H1 (cell line): ENCODE results near the gene SMYD3. TPM values are rescaled to one million over a fixed set of nuclear protein-coding genes. Genes with fewer than 3 reads are reported as not detected.

Experiments used
- CTCF ChIA-PET: fragments of 300-600 bp; sonication (Branson Sonifier 250); formaldehyde crosslinking; loops from one replicate; lab custom pipeline; 2021; ENCODE audit not compliant: partially characterized antibody; lab: Charles Lee
- POLR2A ChIA-PET: fragments of 300-600 bp; sonication (Branson Sonifier 250); formaldehyde crosslinking; loops from one replicate; lab custom pipeline; 2021; ENCODE audit warnings: inconsistent platforms; ENCODE audit not compliant: partially characterized antibody; lab: Charles Lee
- DNase-seq, 2 experiments: peaks; one replicate each; pipeline versions ENCODE4 v3.0.0 to v3.0.0-alpha.2; 2010 to 2022; ENCODE audit warnings: low spot score in 2 of 2, low read depth in 1 of 2, mixed read lengths in 1 of 2
- FAIRE-seq: peaks from 2 replicates; lab custom pipeline; 2011; peaks lifted over from hg19 to GRCh38; lab: Jason Lieb, UNC
- H2AFZ ChIP-seq: 2 replicates; pipeline ENCODE4 v1.8.1; 2012; ENCODE audit warnings: low read length, inconsistent platforms
- H2AK5ac ChIP-seq: 2 replicates; pipeline ENCODE4 v1.6.1; 2013; ENCODE audit warnings: low read depth, low read length
- H2BK120ac ChIP-seq: replicated peaks from 2 replicates; pipeline ENCODE3; 2013; ENCODE audit warnings: low read depth, low read length, inconsistent platforms
- H2BK12ac ChIP-seq: 2 replicates; pipeline ENCODE4 v1.6.1; 2013; ENCODE audit warnings: low read depth, low read length
- H2BK15ac ChIP-seq: 2 replicates; pipeline ENCODE4 v1.6.1; 2013; ENCODE audit warnings: low read length
- H2BK20ac ChIP-seq: 2 replicates; pipeline ENCODE4 v1.6.1; 2013; ENCODE audit warnings: low read length
- H2BK5ac ChIP-seq: 2 replicates; pipeline ENCODE4 v1.6.1; 2013; ENCODE audit warnings: low read depth, low read length
- H3K14ac ChIP-seq: 2 replicates; pipeline ENCODE4 v1.6.1; 2013; ENCODE audit warnings: inconsistent platforms; ENCODE audit not compliant: insufficient read length
- H3K18ac ChIP-seq: 2 replicates; pipeline ENCODE4 v1.6.1; 2013; ENCODE audit warnings: low read length; ENCODE audit errors: extremely low read depth
- H3K23ac ChIP-seq: 2 replicates; pipeline ENCODE4 v1.6.1; 2013; ENCODE audit warnings: inconsistent platforms; ENCODE audit not compliant: insufficient read length
- H3K23me2 ChIP-seq: 2 replicates; pipeline ENCODE4 v1.6.1; 2013; ENCODE audit warnings: low read depth, low read length
- H3K27ac ChIP-seq: 2 replicates; pipeline ENCODE4 v1.6.1; 2011; ENCODE audit warnings: low read depth, low read length, inconsistent platforms
- H3K27me3 ChIP-seq, 4 experiments: replicated peaks in 1 of 4; 1 replicate in 1 of 4; 2 replicates in 3 of 4; pipeline versions ENCODE4 v1.6.1 to v1.8.1; 2011 to 2013; ENCODE audit warnings: low read length in 3 of 4, mild to moderate bottlenecking in 3 of 4, inconsistent platforms in 2 of 4, mixed read lengths in 2 of 4, moderate library complexity in 1 of 4; ENCODE audit not compliant: control insufficient read depth in 3 of 4, insufficient read depth in 3 of 4; ENCODE audit errors: extremely low read depth in 1 of 4
- H3K36me3 ChIP-seq, 4 experiments: 2 replicates each; pipeline versions ENCODE4 v1.6.1 to v1.8.1; 2011 to 2013; ENCODE audit warnings: mild to moderate bottlenecking in 4 of 4, low read length in 3 of 4, moderate library complexity in 2 of 4, control low read depth in 1 of 4, inconsistent platforms in 1 of 4; ENCODE audit not compliant: insufficient read depth in 4 of 4, control insufficient read depth in 2 of 4
- H3K4ac ChIP-seq: replicated peaks from 2 replicates; pipeline ENCODE3; 2013; ENCODE audit warnings: low read length, low read depth, mixed read lengths, inconsistent platforms; ENCODE audit not compliant: insufficient read length
- H3K4me1 ChIP-seq, 4 experiments: replicated peaks in 1 of 4; 1 replicate in 1 of 4; 2 replicates in 3 of 4; pipeline versions ENCODE4 v1.6.1 to v1.8.1; 2011 to 2013; ENCODE audit warnings: low read length in 3 of 4, inconsistent platforms in 2 of 4, mixed read lengths in 1 of 4; ENCODE audit not compliant: insufficient read depth in 4 of 4, control insufficient read depth in 3 of 4
- H3K4me2 ChIP-seq, 2 experiments: 2 replicates each; pipeline versions ENCODE4 v1.6.1 to v1.8.1; 2011 to 2013; ENCODE audit warnings: low read depth in 2 of 2, low read length in 2 of 2, control low read depth in 1 of 2, inconsistent platforms in 1 of 2, mild to moderate bottlenecking in 1 of 2; ENCODE audit not compliant: insufficient read depth in 1 of 2
- H3K4me3 ChIP-seq, 4 experiments: fragments of 200-600, 300-600 bp in 1 of 4; sonication (generic), shearing (Covaris generic), sonication (Bioruptor Twin) in 1 of 4; 2 replicates each; pipeline versions ENCODE4 v1.5.1 to v1.8.1; 2011 to 2016; ENCODE audit warnings: low read length in 4 of 4, low read depth in 3 of 4, control low read depth in 2 of 4, inconsistent platforms in 2 of 4, mild to moderate bottlenecking in 2 of 4, mixed read lengths in 1 of 4, moderate library complexity in 1 of 4; ENCODE audit not compliant: insufficient read depth in 2 of 4; ENCODE audit errors: extremely low read depth in 1 of 4
- H3K56ac ChIP-seq: replicated peaks from 2 replicates; pipeline ENCODE3; 2013; ENCODE audit warnings: low read depth, mild to moderate bottlenecking, mixed read lengths, low read length, inconsistent platforms; ENCODE audit not compliant: insufficient read length
- H3K79me1 ChIP-seq: 2 replicates; pipeline ENCODE4 v1.6.1; 2013; ENCODE audit warnings: low read depth, low read length, control low read depth
- H3K79me2 ChIP-seq, 2 experiments: 2 replicates each; pipeline versions ENCODE4 v1.6.1 to v1.8.1; 2012 to 2013; ENCODE audit warnings: low read length in 2 of 2, mild to moderate bottlenecking in 2 of 2, inconsistent platforms in 1 of 2; ENCODE audit not compliant: insufficient read depth in 2 of 2, control insufficient read depth in 1 of 2
- H3K9ac ChIP-seq, 4 experiments: replicated peaks in 1 of 4; 1 replicate in 1 of 4; 2 replicates in 3 of 4; pipeline versions ENCODE4 v1.6.1 to v1.8.1; 2011 to 2013; ENCODE audit warnings: low read depth in 3 of 4, low read length in 3 of 4, control low read depth in 2 of 4, mild to moderate bottlenecking in 2 of 4, moderate library complexity in 2 of 4, inconsistent platforms in 1 of 4; ENCODE audit errors: extremely low read depth in 1 of 4
- H3K9me3 ChIP-seq, 2 experiments: 2 replicates each; pipeline versions ENCODE4 v1.6.1 to v1.8.1; 2012 to 2013; ENCODE audit warnings: mild to moderate bottlenecking in 2 of 2, moderate library complexity in 2 of 2, control low read depth in 1 of 2, inconsistent platforms in 1 of 2, low read depth in 1 of 2, low read length in 1 of 2, mixed read lengths in 1 of 2; ENCODE audit not compliant: insufficient read depth in 2 of 2
- H4K20me1 ChIP-seq, 2 experiments: replicated peaks in 1 of 2; 2 replicates each; pipeline versions ENCODE3 to v1.8.1; 2011 to 2013; ENCODE audit warnings: inconsistent platforms in 2 of 2, low read length in 2 of 2, mild to moderate bottlenecking in 1 of 2; ENCODE audit not compliant: insufficient read depth in 2 of 2, control insufficient read depth in 1 of 2
- H4K5ac ChIP-seq: 2 replicates; pipeline ENCODE4 v1.6.1; 2013; ENCODE audit warnings: low read length, low read depth, mixed read lengths, inconsistent platforms; ENCODE audit not compliant: insufficient read length
- H4K8ac ChIP-seq: 2 replicates; pipeline ENCODE4 v1.8.0; 2013; ENCODE audit warnings: mild to moderate bottlenecking, moderate library complexity, low read length, inconsistent platforms; ENCODE audit not compliant: insufficient read depth; ENCODE audit errors: extremely low read depth
- H4K91ac ChIP-seq: replicated peaks from 2 replicates; pipeline ENCODE3; 2013; ENCODE audit warnings: low read length, mixed read lengths, inconsistent platforms; ENCODE audit not compliant: insufficient read length
- CHD2 ChIP-seq: IDR thresholded peaks from 2 replicates; pipeline ENCODE4 v1.6.1; 2012; ENCODE audit warnings: low read length, improper control_type of control experiment
- WGBS, 2 experiments: shearing (Covaris generic) in 1 of 2; methylation state at CpG; one replicate each; pipeline versions ENCODE4 v1.1.6 to v1.1.7; 2013 to 2015; ENCODE audit warnings: low lambda C conversion rate in 2 of 2, mixed read lengths in 2 of 2, inconsistent platforms in 1 of 2, low coverage in 1 of 2, missing lambda C conversion rate in 1 of 2; ENCODE audit not compliant: insufficient replicate concordance in 2 of 2, insufficient coverage in 1 of 2, insufficient read length in 1 of 2; ENCODE audit errors: extremely low coverage in 1 of 2, missing lambda C conversion rate in 1 of 2; 5-methylcytosine and 5-hydroxymethylcytosine counted together
- polyA plus RNA-seq, 7 experiments: library from polyadenylated mRNA; depleted of rRNA in 3 of 7; stranded (reverse) in 5 of 7; unstranded in 2 of 7; fragments of >200 nt in 5 of 7; fragments of 200-250 nt in 2 of 7; gene quantifications; 1 replicate in 5 of 7; 2 replicates in 1 of 7; 4 replicates in 1 of 7; pipeline versions ENCODE4 v1.2.1 to v1.2.3, GENCODE V29; 2011 to 2013; ENCODE audit warnings: missing spikeins in 2 of 7, mixed read lengths in 2 of 7
- total RNA-seq: library from RNA; stranded (reverse); fragmentation: NEBNext Ultra II Directional; extraction: Animal tissue kit (Norgen Biotek cat#: 25700); gene quantifications from 2 replicates; pipeline ENCODE4 v1.2.1, GENCODE V29; 2021

The SMYD3 gene
- total and polyA plus RNA-seq, 2 of the 8 experiments (the other 6 are each of a cell fraction or from before 2014, with no cell fraction given), result 17.3 to 25.4 TPM

DNA sequence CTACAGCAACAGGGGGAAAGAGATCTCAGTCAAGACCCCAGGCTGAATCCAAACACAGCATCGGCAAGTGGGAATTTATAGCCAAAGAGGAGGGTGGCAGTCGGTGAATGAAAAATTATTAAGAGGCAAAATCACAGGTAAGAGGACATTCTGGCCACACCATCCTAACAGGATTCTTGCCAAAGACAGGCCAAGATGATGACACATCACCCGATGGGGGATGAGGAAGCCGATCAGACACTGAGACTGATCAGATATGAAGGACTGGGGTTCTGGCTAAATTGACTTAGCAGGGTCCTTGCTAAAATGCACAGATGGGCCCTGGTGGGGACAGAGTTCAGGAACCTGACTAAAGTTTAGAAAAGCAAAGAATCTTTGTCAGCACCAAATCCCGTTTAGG is 402.2 kb downstream of the SMYD3 start:
- H4K20me1 ChIP-seq, result no peaks in the 10 kb centered on the region
- no peaks in the 10 kb centered on the region for H3K23me2 ChIP-seq
- H3K79me1 ChIP-seq, result no peaks in the 10 kb centered on the region
- CTCF ChIA-PET, result interaction anchor here (1.0 kb wide), 1 partner anchor 31 kb away, joined by 3 read pairs; no protein-coding TSS in a partner anchor
- no peak overlapping the region for H3K18ac ChIP-seq
- H2BK5ac ChIP-seq, result no peak overlapping the region
- no peaks in the 10 kb centered on the region for H3K79me2 ChIP-seq
- H2BK20ac ChIP-seq, result no peak overlapping the region
- WGBS, 2 experiments, result 89% methylated on average over 5 of the region's 5 CpGs; no CpG with 5 or more reads in 1 of the 2 experiments
- no peak overlapping the region for H3K4me2 ChIP-seq
- peaks cover 0 to 5% (median 1%) of the 10 kb centered on the region in 4 experiments; a peak in 2 of 7 replicates for H3K4me1 ChIP-seq
- H2BK15ac ChIP-seq, result no peak overlapping the region
- H2AK5ac ChIP-seq, result no peak overlapping the region
- no peak overlapping the region for H4K5ac ChIP-seq
- no peak for TF ChIP-seq CHD2
- H2AFZ ChIP-seq, result no peak overlapping the region
- no peak overlapping the region for H4K91ac ChIP-seq
- H3K14ac ChIP-seq, result no peak overlapping the region
- no peak overlapping the region for H4K8ac ChIP-seq
- no peaks in the 10 kb centered on the region for H3K36me3 ChIP-seq
- no peak overlapping the region for H3K27ac ChIP-seq
- FAIRE-seq, result no peak
- no peaks in the 10 kb centered on the region for H3K27me3 ChIP-seq
- POLR2A ChIA-PET, result interaction anchor here (0.6 kb wide), 1 partner anchor 17 kb away, joined by 4 read pairs; no protein-coding TSS in a partner anchor
- H2BK12ac ChIP-seq, result no peak overlapping the region; the same call in 1 of the 2 replicates
- no peak overlapping the region for H3K56ac ChIP-seq
- H3K9ac ChIP-seq, result no peak overlapping the region
- H2BK120ac ChIP-seq, result no peak overlapping the region
- no peak overlapping the region for H3K23ac ChIP-seq
- H3K9me3 ChIP-seq, result peaks cover under 1 to 2% of the 10 kb centered on the region in 2 experiments; a peak in 2 of 4 replicates
- H3K4ac ChIP-seq, result no peak overlapping the region
- no peak for DNase-seq
- no peak overlapping the region for H3K4me3 ChIP-seq
